Ectodermal cell (in vitro differentiated cells): Measurements from ENCODE around the gene LTV1.
"Not testable (repeated sequence)": the region's sequence is repeated elsewhere in the genome, so short reads cannot be mapped to it uniquely, and the experiment has no call there.

Experiments used
- H3K27ac ChIP-seq: 2 replicates; pipeline ENCODE4 v1.7.0; 2013; ENCODE audit warnings: mild to moderate bottlenecking, low read depth, low read length; ENCODE audit not compliant: insufficient read depth, poor library complexity, severe bottlenecking
- H3K27me3 ChIP-seq: 2 replicates; pipeline ENCODE4 v1.7.0; 2013; ENCODE audit warnings: mild to moderate bottlenecking, low read length; ENCODE audit not compliant: insufficient read depth, control insufficient read depth, poor library complexity, severe bottlenecking
- H3K36me3 ChIP-seq: one replicate; pipeline ENCODE4 v1.7.0; 2013; ENCODE audit warnings: low read length; ENCODE audit not compliant: control insufficient read depth, insufficient read depth
- H3K4me1 ChIP-seq: one replicate; pipeline ENCODE4 v1.7.0; 2013; ENCODE audit warnings: low read length; ENCODE audit not compliant: control insufficient read depth, insufficient read depth
- H3K4me3 ChIP-seq: 2 replicates; pipeline ENCODE4 v1.7.0; 2013; ENCODE audit warnings: low read depth, low read length, control low read depth; ENCODE audit not compliant: insufficient read depth
- H3K9me3 ChIP-seq: 2 replicates; pipeline ENCODE4 v1.7.0; 2013; ENCODE audit warnings: mild to moderate bottlenecking, low read length, moderate library complexity; ENCODE audit not compliant: control insufficient read depth
- WGBS, 2 experiments: methylation state at CpG; one replicate each; pipeline ENCODE4 v1.1.7; 2013; ENCODE audit warnings: missing lambda C conversion rate in 2 of 2; 5-methylcytosine and 5-hydroxymethylcytosine counted together

The LTV1 gene

DNA sequence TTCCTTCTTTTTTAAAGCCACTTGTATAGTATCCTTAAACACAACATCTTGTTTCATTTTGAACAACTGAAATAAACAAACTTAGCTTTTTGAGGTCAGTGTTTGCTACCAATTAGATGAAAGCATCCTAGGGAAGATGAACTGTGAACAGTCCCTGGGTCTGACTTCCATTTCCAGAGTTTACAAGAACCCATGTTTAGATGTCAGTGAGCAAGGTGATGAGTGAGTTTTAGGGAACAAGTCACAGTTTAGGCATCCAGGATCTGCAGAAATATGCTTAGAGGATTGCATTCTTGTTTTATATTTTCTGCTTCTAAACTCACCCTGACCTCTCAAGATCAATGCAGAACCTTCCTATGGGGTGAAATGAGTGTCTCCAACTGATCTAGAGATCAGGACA, 24.1 kb downstream of the LTV1 start:
- H3K27ac ChIP-seq: no peak overlapping the region
- no peak overlapping the region for H3K4me3 ChIP-seq
- H3K36me3 ChIP-seq: peaks cover 10% of the 10 kb centered on the region
- no peaks in the 10 kb centered on the region for H3K9me3 ChIP-seq
- no peaks in the 10 kb centered on the region for H3K27me3 ChIP-seq
- no peaks in the 10 kb centered on the region for H3K4me1 ChIP-seq

DNA sequence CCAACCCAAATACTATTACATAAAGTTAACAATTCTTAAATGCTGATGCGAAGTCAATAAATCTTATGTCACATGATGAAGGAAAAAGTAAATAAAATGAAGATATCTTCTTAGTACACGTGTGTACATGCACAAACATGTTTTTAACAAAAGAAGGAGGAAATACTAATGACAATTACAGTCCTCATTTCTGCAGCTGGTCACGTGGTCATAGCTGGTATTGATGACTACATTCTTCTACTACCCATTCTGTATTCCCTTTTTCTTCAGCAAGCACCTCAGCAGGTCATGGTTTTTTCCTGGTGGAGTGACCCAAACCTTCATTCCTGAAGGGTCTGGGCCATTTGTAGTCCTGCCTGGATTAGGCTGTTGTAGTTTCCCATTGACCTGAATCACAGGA, 25.7 kb downstream of the LTV1 start:
- not testable (repeated sequence) for H3K4me3 ChIP-seq, H3K36me3 ChIP-seq, H3K9me3 ChIP-seq, H3K27me3 ChIP-seq, H3K27ac ChIP-seq, H3K4me1 ChIP-seq
- WGBS, 2 experiments: 88 to 94% methylated on average over 2 to 3 of the region's 3 CpGs

DNA sequence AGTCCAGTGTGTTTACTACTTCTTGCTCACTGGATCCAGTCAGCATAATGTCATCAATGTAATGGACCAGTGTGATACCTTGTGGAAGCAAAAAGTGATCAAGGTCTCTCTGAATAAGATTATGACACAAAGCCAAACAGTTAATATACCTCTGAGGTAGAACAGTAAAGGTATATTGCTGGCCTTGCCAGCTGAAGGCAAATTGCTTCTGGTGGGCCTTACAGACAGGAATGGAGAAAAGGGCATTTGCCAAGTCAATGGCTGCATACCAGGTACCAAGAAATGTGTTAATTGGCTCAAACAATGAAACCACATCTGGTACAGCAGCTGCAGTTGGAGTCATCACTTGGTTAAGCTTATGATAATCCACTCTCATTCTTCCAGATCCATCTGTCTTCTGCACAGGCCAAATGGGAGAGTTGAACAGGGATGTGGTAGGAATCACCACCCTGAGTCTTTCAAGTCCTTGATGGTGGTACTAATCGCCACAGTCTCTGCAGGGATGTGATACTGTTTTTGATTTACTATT, 28.1 kb downstream of the LTV1 start:
- not testable (repeated sequence) for H3K27me3 ChIP-seq, H3K27ac ChIP-seq, H3K36me3 ChIP-seq, H3K4me1 ChIP-seq, H3K4me3 ChIP-seq, H3K9me3 ChIP-seq
- WGBS, 2 experiments: 89 to 92% methylated on average over 1 of the region's 1 CpG

DNA sequence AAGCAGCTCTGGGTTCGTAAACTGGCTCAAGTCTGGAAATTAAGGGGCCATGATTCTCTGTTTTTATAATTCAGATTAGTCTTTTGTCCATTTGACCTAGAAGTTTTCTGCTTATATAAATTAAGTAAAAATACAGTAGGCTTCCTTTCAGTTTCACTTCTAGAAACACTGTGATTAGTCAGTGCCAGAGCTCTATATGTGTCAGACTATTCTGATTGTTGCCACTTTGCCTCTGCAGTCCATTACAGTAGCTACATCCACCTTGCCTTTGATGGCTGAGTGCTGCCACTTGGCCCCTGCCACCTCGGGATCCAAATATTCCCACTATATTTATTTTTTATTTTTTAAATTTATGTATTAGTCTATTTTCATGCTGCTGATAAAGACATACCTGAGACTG, 29.1 kb downstream of the LTV1 start:
- H3K27me3 ChIP-seq: no peaks in the 10 kb centered on the region
- WGBS, 2 experiments: 94 to 100% methylated on average over 1 of the region's 2 CpGs
- H3K36me3 ChIP-seq: no peaks in the 10 kb centered on the region
- no peaks in the 10 kb centered on the region for H3K9me3 ChIP-seq
- no peak overlapping the region for H3K27ac ChIP-seq
- H3K4me1 ChIP-seq: no peaks in the 10 kb centered on the region
- no peak overlapping the region for H3K4me3 ChIP-seq

DNA sequence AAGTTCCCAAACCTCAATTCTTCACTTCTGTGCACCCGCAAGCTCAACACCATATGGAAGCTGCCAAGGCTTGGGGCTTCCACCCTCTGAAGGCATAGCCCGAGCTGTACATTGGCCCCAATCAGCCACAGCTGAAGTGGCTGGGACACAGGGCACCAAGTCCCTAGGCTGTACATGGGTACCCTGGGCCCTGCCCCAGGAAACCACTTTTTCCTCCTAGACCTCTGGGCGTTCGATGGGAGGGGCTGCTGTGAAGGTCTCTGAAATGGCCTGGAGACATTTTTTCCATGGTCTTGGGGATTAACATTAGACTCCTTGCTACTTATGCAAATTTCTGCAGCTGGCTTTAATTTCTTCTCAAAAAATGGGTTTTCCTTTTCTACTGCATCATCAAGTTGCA, 30.5 kb downstream of the LTV1 start:
- not testable (repeated sequence) for H3K9me3 ChIP-seq, H3K4me1 ChIP-seq, H3K36me3 ChIP-seq, H3K27ac ChIP-seq, H3K27me3 ChIP-seq, H3K4me3 ChIP-seq
- WGBS, 2 experiments: 91 to 94% methylated on average over 4 of the region's 4 CpGs

DNA sequence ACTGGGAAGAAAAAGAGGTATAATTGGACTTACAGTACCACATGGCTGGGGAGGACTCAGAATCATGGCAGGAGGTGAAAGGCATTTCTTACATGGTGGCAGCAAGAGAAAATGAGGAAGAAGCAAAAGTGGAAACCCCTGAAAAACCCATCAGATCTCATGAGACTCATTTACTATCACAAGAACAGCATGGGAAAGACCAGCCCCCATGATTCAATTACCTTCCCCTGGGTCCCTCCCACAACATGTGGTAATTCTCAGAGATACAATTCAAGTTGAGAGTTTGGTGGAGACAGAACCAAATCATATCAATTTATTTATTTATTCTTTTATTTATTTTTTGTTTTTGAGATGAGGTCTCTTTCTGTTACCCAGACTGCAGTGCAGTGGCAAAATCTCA, 31.4 kb downstream of the LTV1 start:
- H3K36me3 ChIP-seq, H3K27ac ChIP-seq, H3K27me3 ChIP-seq, H3K9me3 ChIP-seq, H3K4me1 ChIP-seq, H3K4me3 ChIP-seq: not testable (repeated sequence)

DNA sequence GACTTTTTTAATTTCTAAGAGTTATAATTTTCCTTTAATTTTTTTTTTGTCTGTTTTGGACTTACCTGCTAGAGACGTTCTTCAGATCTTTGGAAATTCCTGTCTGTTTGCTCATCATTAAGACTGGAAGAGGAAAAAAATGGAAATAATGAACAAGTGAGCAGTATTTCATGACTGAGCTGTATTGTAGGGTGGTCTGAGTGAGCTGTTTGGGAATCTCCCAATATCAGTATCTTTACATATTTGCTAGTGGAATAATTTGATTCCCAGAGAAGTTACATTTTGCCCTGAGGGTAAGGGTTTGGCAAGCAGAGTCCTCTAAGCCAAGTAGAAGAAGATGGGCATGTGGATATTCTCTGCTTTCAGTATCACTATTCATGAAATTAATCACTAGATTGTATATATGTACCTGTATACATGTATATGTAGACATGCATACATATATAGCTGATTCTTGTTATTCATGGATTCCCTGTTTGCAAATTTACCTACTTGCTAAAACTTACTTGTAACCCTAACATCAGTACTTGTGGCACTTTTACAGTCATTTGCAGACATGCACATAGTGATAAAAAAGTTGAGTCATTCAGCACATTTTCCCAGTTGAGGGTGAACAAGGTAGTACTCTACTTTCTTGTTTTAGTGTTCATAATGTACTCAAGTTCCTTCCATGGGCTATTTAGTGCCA, 34.6 kb downstream of the LTV1 start:
- Histone ChIP-seq H3K27ac (no peak overlapping the region), H3K36me3 (no peaks in the 10 kb centered on the region), H3K27me3 (no peaks in the 10 kb centered on the region), H3K4me1 (no peaks in the 10 kb centered on the region), H3K4me3 (no peak overlapping the region), H3K9me3 (no peaks in the 10 kb centered on the region)
- 100% methylated on average over 1 of the region's 1 CpG for WGBS, 2 experiments

DNA sequence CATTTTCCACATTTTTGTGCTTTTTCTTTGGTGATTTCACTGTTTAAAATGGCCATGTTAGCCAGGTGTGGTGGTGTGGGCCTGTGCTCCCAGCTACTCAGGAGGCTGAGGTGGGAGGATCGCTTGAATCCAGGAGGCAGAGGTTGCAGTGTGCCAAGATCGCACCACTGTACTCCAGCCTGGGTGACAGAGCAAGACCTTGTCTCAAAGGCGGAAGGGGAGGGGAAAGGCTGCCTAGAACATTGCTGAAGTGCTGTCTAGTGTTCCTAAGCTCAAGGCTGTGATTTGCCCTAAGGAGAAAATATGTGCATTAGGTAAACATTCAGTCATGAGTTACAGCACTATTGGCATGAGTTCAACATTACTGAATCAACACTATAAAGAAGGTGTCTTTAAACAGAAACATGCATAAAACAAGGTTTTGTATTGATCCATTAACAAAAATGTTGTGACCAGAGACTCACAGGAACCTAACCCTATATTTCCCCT, 35.2 kb downstream of the LTV1 start:
- Histone ChIP-seq H3K4me1 (no peaks in the 10 kb centered on the region), H3K27ac (no peak overlapping the region), H3K4me3 (no peak overlapping the region), H3K27me3 (no peaks in the 10 kb centered on the region), H3K36me3 (no peaks in the 10 kb centered on the region), H3K9me3 (no peaks in the 10 kb centered on the region)
- 89 to 92% methylated on average over 3 of the region's 3 CpGs for WGBS, 2 experiments

DNA sequence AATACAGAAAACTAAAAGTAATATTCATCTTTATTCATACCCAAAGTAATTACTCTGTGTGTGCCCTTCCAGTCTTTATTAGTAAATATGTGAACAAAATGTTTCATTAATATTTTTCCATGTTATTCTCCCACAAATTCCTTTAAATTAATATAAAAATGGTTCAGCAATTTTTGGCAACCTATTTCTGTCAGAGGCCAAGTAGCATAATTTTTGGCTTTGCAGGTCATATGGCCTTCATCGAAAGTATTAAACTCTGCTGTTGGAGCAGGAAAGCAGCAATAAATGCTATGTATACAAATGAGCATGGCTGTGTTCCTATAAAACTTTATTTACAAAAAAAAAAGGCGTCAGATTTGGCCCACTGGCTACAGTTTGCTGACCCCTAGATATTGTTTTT, 37.3 kb downstream of the LTV1 start:
- no peaks in the 10 kb centered on the region for H3K27me3 ChIP-seq
- H3K4me1 ChIP-seq: no peaks in the 10 kb centered on the region
- H3K27ac ChIP-seq: no peak overlapping the region
- WGBS, 2 experiments: 92 to 100% methylated on average over 2 of the region's 2 CpGs
- H3K9me3 ChIP-seq: no peaks in the 10 kb centered on the region
- no peaks in the 10 kb centered on the region for H3K36me3 ChIP-seq
- no peak overlapping the region for H3K4me3 ChIP-seq

DNA sequence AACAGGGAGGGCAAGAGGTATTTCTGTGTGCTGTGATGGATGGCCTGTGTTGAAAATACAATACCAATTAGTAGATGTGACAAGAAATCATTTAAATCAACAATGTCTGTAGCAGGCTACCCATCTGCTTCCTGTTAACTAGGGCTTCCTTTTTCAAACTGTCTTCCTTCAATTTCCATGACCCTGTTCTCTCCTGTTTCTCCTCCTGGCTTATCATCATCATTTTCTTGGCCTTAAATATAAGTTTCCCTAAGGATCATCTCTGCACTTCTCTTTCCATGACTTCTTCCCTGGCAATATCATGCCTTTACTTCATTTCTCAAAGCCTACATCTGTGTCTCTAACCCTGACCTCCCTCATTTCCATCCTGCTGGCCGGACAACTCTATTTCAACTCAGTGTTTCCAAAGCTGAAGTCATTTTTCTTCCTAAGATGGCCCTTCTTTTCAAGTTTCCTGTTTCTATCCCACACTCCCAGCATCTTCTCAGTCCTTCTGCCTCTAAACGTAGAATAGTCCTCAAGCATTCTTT, 39.3 kb downstream of the LTV1 start:
- 92% methylated on average over 2 of the region's 2 CpGs for WGBS, 2 experiments
- Histone ChIP-seq H3K4me1 (no peaks in the 10 kb centered on the region), H3K36me3 (no peaks in the 10 kb centered on the region), H3K27me3 (no peaks in the 10 kb centered on the region), H3K27ac (no peak overlapping the region), H3K9me3 (no peaks in the 10 kb centered on the region), H3K4me3 (no peak overlapping the region)
